OCI-LY7 (cell line): ENCODE results near the gene COX20. TPM values are rescaled to one million over a fixed set of nuclear protein-coding genes. Genes with fewer than 3 reads are reported as not detected.

Experiments used
- BruUV-seq: library from RNA; stranded (reverse); fragments of 400-500 nt; replicated peaks from 2 replicates; lab custom pipeline; 2021; lab: Mats Ljungman, UMichigan
- CTCF ChIA-PET: fragments of 300-600 bp; sonication (Branson Sonifier 250); formaldehyde crosslinking; loops from one replicate; lab custom pipeline; 2022; ENCODE audit warnings: antibody characterized with exemption; ENCODE audit not compliant: unreplicated experiment; lab: Charles Lee
- POLR2A ChIA-PET: fragments of 300-600 bp; sonication (Branson Sonifier 250); formaldehyde crosslinking; loops from one replicate; lab custom pipeline; 2022; ENCODE audit warnings: antibody characterized with exemption; lab: Charles Lee
- DNase-seq: peaks from one replicate; pipeline ENCODE4 v3.0.0-alpha.2; 2015; ENCODE audit warnings: low spot score
- H2AFZ ChIP-seq: fragments of 200-600 bp; sonication (generic), shearing (Covaris generic); 2 replicates; pipeline ENCODE4 v1.6.1; 2014; ENCODE audit warnings: mild to moderate bottlenecking, antibody characterized with exemption, low read length, moderate library complexity
- H3K27ac ChIP-seq: fragments of 200-600 bp; sonication (generic); 2 replicates; pipeline ENCODE4 v1.5.1; 2014; ENCODE audit warnings: mixed run types, low read depth, mild to moderate bottlenecking, moderate library complexity, low read length, inconsistent platforms; ENCODE audit not compliant: poor library complexity, severe bottlenecking
- H3K36me3 ChIP-seq: fragments of 200-600 bp; sonication (generic); 2 replicates; pipeline ENCODE4 v1.6.1; 2014; ENCODE audit warnings: mild to moderate bottlenecking, antibody characterized with exemption, low read length, moderate library complexity, mixed read lengths; ENCODE audit not compliant: insufficient read depth
- H3K4me1 ChIP-seq: fragments of 200-600 bp; sonication (generic); 2 replicates; pipeline ENCODE4 v1.5.1; 2014; ENCODE audit warnings: mild to moderate bottlenecking, low read length; ENCODE audit not compliant: insufficient read depth, poor library complexity, severe bottlenecking
- H3K4me2 ChIP-seq: fragments of 200-600 bp; sonication (generic); 2 replicates; pipeline ENCODE4 v1.6.1; 2014; ENCODE audit warnings: mild to moderate bottlenecking, low read length
- H3K4me3 ChIP-seq: fragments of 200-600 bp; sonication (generic); 2 replicates; pipeline ENCODE4 v1.5.1; 2014; ENCODE audit warnings: mild to moderate bottlenecking, low read depth, low read length; ENCODE audit not compliant: poor library complexity, severe bottlenecking
- H3K79me2 ChIP-seq: fragments of 200-600 bp; sonication (generic); 2 replicates; pipeline ENCODE4 v1.6.1; 2016; ENCODE audit warnings: low read depth, mild to moderate bottlenecking, low read length, moderate library complexity, mixed read lengths; ENCODE audit not compliant: insufficient read depth
- H3K9me2 ChIP-seq: fragments of 200-600 bp; sonication (generic); 2 replicates; pipeline ENCODE4 v1.6.1; 2016; ENCODE audit warnings: mild to moderate bottlenecking, low read length, mixed read lengths; ENCODE audit not compliant: insufficient read depth
- H3K9me3 ChIP-seq: fragments of 200-600 bp; sonication (generic); 2 replicates; pipeline ENCODE4 v1.6.1; 2014; ENCODE audit warnings: mild to moderate bottlenecking, mixed run types, low read length, mixed read lengths
- H4K20me1 ChIP-seq: fragments of 200-600 bp; sonication (generic); 2 replicates; pipeline ENCODE4 v1.6.1; 2014; ENCODE audit warnings: mild to moderate bottlenecking, antibody characterized with exemption, low read length, moderate library complexity, mixed read lengths; ENCODE audit not compliant: insufficient read depth
- EZH2phosphoT487 ChIP-seq: fragments of 200-600 bp; sonication (generic); IDR thresholded peaks from 2 replicates; pipeline ENCODE4 v1.6.1; 2018; ENCODE audit warnings: low read depth, borderline replicate concordance, mild to moderate bottlenecking, mixed run types, antibody characterized with exemption, low read length, moderate library complexity, mixed read lengths
- intact Hi-C: fragments of 100-400 bp; cut with micrococcal nuclease; formaldehyde crosslinking; loops from one replicate; pipeline ENCODE4 v1.10.0; 2022; ENCODE audit not compliant: unreplicated experiment
- total RNA-seq, 2 experiments: library from RNA; depleted of rRNA in 1 of 2; stranded (reverse); fragments of >200 nt in 1 of 2; shearing (Covaris generic) in 1 of 2; gene quantifications; 2 replicates each; pipeline ENCODE4 v1.2.3, GENCODE V29; 2014 to 2022
- TF ChIP-seq, protein P1 (sequence below): fragments of 200-600 bp; sonication (generic); conservative IDR thresholded peaks from 2 replicates; pipeline ENCODE4 v1.5.1; 2014; ENCODE audit warnings: mild to moderate bottlenecking, antibody characterized with exemption, low read length, moderate library complexity, mixed read lengths

COX20 gene
- total RNA-seq, 2 experiments from 2014 or later = 12.7 to 26.3 TPM

DNA sequence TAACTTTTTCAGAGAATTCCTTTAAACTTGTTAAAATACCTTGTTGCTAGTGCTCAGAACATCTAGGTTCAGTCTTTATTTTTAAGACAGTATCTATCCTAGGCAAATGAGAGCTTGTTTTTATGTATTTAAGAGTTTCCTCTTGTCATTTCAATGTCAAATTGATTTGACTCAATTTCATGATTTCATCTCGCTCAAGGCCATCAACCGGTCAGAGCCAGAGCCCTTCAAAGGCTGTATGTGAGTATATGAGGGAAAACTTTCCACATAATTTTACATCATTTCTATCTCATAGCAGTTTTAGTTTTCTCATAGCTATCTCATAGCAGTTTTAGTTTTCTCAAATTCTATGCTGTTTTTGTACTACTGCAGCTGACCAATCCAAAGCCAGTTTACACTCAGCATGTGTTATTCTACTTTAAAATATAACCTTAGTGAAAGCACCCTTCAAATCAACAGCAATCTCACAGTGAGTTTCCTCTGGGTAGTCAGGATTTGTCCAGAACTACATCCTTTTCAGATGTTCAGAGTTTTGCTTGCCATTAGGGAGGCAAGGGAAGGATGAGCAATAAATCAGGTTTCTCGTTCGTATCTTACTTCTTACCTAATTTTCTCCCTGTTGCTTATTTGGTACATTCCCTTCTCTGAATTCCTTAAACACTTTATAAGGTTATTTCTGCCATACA is 16.2 kb downstream of the COX20 start:
- H3K36me3 ChIP-seq = peaks cover 100% of the 10 kb centered on the region
- intact Hi-C loops = no loop called here
- H2AFZ ChIP-seq = no peak overlapping the region
- no peak overlapping the region for H3K4me2 ChIP-seq
- peaks cover 9% of the 10 kb centered on the region for H3K4me1 ChIP-seq
- BruUV-seq = no TSS peak
- DNase-seq = no peak
- peaks cover 93% of the 10 kb centered on the region for H3K79me2 ChIP-seq
- H3K27ac ChIP-seq = no peak overlapping the region
- peaks cover 59% of the 10 kb centered on the region for H4K20me1 ChIP-seq
- ChIA-PET POLR2A (interaction anchor here (0.6 to 4.9 kb wide), 6 partner anchors 10 to 123 kb away, joined by 3 to 40 read pairs (median 7); partner anchors contain the start of gene COX20), CTCF (no interaction called here)
- no peak overlapping the region for H3K4me3 ChIP-seq
- TF ChIP-seq, protein P1, sequence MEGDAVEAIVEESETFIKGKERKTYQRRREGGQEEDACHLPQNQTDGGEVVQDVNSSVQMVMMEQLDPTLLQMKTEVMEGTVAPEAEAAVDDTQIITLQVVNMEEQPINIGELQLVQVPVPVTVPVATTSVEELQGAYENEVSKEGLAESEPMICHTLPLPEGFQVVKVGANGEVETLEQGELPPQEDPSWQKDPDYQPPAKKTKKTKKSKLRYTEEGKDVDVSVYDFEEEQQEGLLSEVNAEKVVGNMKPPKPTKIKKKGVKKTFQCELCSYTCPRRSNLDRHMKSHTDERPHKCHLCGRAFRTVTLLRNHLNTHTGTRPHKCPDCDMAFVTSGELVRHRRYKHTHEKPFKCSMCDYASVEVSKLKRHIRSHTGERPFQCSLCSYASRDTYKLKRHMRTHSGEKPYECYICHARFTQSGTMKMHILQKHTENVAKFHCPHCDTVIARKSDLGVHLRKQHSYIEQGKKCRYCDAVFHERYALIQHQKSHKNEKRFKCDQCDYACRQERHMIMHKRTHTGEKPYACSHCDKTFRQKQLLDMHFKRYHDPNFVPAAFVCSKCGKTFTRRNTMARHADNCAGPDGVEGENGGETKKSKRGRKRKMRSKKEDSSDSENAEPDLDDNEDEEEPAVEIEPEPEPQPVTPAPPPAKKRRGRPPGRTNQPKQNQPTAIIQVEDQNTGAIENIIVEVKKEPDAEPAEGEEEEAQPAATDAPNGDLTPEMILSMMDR = no peak
- TF ChIP-seq EZH2phosphoT487 = no peak
- H3K9me3 ChIP-seq = no peaks in the 10 kb centered on the region
- no peaks in the 10 kb centered on the region for H3K9me2 ChIP-seq

DNA sequence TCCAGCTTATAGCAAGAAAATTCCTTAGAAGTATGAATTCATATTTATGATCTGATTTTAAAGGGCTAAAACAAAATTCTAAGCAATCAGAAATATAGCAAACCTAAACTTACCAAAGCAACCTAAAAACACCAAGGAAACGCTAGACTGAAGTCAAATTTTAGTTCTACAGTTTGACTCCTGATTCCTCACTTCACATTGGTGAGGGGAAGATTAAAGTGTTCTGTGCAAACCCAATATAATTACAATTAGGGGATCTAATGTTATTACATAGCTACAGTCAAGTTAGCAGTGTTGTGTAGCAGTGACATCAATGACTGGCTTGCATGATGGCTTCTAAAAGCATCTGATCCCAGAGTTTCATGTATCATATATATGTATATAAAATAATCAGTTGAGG is 17.2 kb downstream of the COX20 start:
- H3K27ac ChIP-seq = no peak overlapping the region
- TF ChIP-seq, protein P1 = no peak
- no peak for TF ChIP-seq EZH2phosphoT487
- ChIA-PET POLR2A (interaction anchor here (0.6 to 4.9 kb wide), 6 partner anchors 9 to 183 kb away, joined by 3 to 40 read pairs (median 4); partner anchors contain the start of gene COX20), CTCF (no interaction called here)
- DNase-seq = no peak
- H3K4me1 ChIP-seq = peaks cover 9% of the 10 kb centered on the region
- no peak overlapping the region for H2AFZ ChIP-seq
- BruUV-seq = no TSS peak
- no peaks in the 10 kb centered on the region for H3K9me3 ChIP-seq
- H3K4me2 ChIP-seq = no peak overlapping the region
- H3K79me2 ChIP-seq = peaks cover 95% of the 10 kb centered on the region
- intact Hi-C loops = no loop called here
- H3K4me3 ChIP-seq = no peak overlapping the region
- no peaks in the 10 kb centered on the region for H3K9me2 ChIP-seq
- peaks cover 100% of the 10 kb centered on the region for H3K36me3 ChIP-seq
- peaks cover 63% of the 10 kb centered on the region for H4K20me1 ChIP-seq

DNA sequence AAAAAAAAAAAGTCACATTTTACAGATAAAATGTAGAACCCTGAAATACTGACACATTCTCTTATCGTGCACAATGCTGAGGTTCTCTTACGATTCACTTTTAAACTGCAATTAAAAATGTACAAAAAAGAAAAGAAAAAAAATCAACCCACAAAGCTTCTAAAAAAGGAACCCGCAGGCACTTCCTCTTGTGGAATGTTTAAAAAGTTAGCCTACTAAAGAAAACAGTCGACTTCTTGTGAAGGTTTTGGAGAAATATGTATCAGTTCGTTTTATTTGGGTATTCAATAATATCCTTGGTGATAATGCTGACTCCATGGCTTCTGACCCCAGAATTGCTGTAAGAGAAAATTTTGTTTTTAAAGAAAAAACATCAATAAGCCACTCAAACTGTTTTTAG is 18.7 kb downstream of the COX20 start:
- no peak overlapping the region for H3K4me2 ChIP-seq
- intact Hi-C loops = no loop called here

More for the DNA sequence above, 18.7 kb downstream of the COX20 start:
- Histone ChIP-seq H3K4me3 (no peak overlapping the region), H3K79me2 (peaks cover 96% of the 10 kb centered on the region), H2AFZ (no peak overlapping the region), H3K9me3 (no peaks in the 10 kb centered on the region), H3K27ac (no peak overlapping the region), H3K9me2 (no peaks in the 10 kb centered on the region), H3K36me3 (peaks cover 100% of the 10 kb centered on the region), H4K20me1 (peaks cover 63% of the 10 kb centered on the region), H3K4me1 (peaks cover 21% of the 10 kb centered on the region)
- ChIA-PET CTCF (no interaction called here), POLR2A (no interaction called here)
- no TSS peak for BruUV-seq
- TF ChIP-seq, protein P1 = no peak
- no peak for TF ChIP-seq EZH2phosphoT487
- DNase-seq = no peak
